ENCODE results near the gene WBP11.

DNA sequence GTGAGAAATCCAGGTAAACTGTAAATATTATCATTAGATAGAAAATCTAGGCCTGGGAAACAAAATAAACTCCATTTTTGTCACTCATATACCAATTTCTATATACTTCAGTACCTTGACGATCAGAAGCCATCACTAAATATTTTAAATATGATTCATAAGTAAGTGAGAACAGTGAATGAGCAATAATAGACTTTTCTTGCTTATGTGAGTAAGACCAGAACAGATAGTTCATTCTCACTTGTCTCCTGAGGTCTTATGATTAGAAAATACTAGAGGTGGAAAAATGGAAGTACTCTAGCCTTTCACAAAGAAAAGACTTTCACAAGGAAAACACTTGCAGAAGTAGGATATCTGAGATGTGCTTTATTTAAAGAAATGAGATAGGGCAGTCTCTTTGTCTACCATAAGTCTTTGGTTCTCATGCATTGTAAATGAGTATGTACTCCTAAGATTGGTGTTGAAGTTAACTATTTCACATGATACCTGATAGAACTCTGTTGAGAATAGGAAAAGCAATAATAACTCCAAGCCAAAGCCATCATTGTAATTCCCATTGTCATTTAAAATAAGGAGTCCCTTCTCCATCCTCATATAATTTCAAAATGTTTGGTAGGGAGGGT lies 20.8 kb upstream of the WBP11 start:
- TF ChIP-seq POLR2A (IDR thresholded peaks at IDR 0.05; ENCODE audit: low read length): no peak
- TF ChIP-seq GATA1 (IDR thresholded peaks at IDR 0.05; ENCODE audit: low read depth, low read length): no peak

Data from erythroblast (primary cell).